Measurements from ENCODE around the gene ARHGEF38.

- TF ChIP-seq CTCF (conservative IDR thresholded peaks at IDR 0.05) (no peak), EZH2 (IDR thresholded peaks at IDR 0.05; ENCODE audit: low read depth) (no peak)
Observed at GRCh38 chr4:105547769-105548168, 4.7 kb upstream of the ARHGEF38 start.
